Fibroblast of the aortic adventitia (primary cell): ENCODE measurements around the gene FBRSL1. TPM values are rescaled to one million over a fixed set of nuclear protein-coding genes. Genes with fewer than 3 reads are reported as not detected.

ENCODE experiments used
- DNase-seq: peaks from one replicate; pipeline ENCODE4 v3.0.0-alpha.2; 2010; ENCODE audit warnings: low read depth
- H3K4me3 ChIP-seq: 2 replicates; pipeline ENCODE4 v1.5.1; 2011; ENCODE audit warnings: low read depth, mild to moderate bottlenecking, control low read depth, low read length, moderate library complexity
- total RNA-seq: library from RNA; depleted of rRNA; stranded (reverse); fragments of >200 nt; gene quantifications from 2 replicates; pipeline ENCODE4 v1.2.3, GENCODE V29; 2012; ENCODE audit warnings: low replicate concordance
- TF ChIP-seq, protein P1 (sequence below): IDR thresholded peaks from 2 replicates; pipeline ENCODE4 v1.5.1; 2011; ENCODE audit warnings: mild to moderate bottlenecking, low read length, control low read depth, inconsistent platforms; ENCODE audit not compliant: insufficient read depth

Gene FBRSL1
- total RNA-seq, 1 donor: 5.2 TPM

DNA sequence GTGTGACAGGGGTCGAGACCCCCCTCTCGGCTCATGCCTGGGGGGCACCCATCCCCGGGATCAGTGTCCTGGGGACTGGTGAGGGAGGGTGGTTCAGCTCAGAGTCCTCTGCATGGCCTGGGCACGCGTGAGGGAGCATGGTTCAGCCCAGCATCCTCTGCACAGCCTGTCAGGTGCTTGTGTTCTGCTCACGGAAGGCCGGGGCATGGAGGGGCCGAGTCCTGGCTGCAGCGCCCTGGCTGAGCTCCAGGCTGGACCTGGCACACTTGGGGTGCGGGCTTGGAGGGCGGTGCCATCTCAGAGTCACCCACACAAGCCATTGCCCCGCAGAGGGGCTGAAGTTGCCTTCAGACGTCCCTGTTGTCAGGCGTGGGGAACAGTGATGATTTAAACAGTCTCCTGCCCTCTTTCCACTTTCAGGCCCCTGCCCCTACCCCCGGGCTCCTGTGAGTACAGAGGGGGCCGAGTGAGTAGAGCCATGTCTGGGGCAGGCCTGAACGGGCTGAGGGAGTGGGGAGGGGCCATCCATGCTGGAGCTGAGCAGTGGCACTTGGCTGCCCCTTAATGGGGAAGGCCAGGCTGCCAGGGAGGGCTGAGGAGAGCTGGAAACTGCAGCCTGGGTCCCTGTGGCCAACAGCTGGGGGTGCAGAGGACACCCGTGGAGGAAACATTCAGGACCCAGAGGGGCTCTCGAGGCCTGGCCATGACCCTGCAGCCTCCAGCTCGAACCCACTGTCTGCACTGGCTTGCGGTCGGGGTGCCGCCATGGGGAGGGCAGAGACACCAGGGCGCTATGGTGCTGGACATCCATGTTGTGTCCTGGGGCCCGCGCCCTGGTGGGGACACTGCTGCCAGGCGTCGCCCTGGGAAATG lies 22.5 kb downstream of the FBRSL1 start:
- DNase-seq: no peak
- no peak overlapping the region for H3K4me3 ChIP-seq
- TF ChIP-seq, protein P1, sequence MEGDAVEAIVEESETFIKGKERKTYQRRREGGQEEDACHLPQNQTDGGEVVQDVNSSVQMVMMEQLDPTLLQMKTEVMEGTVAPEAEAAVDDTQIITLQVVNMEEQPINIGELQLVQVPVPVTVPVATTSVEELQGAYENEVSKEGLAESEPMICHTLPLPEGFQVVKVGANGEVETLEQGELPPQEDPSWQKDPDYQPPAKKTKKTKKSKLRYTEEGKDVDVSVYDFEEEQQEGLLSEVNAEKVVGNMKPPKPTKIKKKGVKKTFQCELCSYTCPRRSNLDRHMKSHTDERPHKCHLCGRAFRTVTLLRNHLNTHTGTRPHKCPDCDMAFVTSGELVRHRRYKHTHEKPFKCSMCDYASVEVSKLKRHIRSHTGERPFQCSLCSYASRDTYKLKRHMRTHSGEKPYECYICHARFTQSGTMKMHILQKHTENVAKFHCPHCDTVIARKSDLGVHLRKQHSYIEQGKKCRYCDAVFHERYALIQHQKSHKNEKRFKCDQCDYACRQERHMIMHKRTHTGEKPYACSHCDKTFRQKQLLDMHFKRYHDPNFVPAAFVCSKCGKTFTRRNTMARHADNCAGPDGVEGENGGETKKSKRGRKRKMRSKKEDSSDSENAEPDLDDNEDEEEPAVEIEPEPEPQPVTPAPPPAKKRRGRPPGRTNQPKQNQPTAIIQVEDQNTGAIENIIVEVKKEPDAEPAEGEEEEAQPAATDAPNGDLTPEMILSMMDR: no peak

DNA sequence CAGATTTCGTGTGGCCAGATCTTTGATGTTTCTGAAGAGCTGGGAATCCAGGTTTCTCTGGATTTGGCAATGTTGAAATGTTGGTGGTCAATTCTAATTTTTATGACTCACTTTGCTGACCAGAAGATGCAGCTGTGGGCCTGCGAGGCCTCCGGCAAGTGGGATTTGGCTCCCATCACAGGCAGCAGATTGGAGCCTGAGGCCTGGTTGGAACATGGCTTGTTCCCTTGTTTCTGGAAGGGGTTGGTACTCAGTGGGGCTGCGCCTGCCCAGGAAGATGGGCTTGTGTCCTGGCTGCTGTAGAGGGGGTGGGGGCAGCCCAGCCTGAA lies 23.1 kb downstream of the FBRSL1 start:
- peak; percentile 74 for DNase-seq
- TF ChIP-seq, protein P1: no peak

DNA sequence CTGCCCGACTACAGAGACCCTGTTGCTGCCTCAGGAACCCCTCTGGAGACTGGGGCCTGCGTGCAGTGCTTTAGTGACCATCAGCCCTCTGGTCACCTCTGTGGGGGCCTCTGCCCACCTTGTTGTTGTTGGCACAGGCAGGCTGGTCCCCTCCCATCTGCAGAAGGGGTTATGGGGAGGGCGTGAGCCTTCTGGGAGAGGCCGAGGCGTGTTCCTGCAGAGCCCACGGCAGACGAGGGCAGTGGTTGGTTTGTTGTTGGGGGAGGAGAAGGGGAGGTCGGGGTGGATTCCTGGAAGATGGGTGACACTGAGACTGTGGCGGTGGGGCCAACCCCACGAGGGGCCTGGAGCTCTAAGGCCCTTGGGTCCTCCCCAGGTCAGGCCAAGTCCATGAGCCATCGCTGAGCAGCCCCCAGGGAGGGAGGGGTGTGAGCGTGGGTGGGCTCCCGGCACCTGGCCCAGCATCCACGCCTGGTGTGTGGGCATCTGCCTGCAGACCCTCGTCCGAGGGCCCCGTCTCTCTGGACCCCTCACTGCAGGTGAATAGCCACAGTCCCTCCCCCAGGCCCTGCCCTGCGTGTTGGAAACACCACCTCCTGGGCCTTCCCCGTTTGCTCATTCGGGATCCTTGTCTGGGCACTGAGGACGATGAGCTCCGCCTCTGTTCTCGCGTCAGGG lies 23.6 kb downstream of the FBRSL1 start:
- TF ChIP-seq, protein P1: no peak
- H3K4me3 ChIP-seq: no peak overlapping the region

More for the DNA sequence above, 23.1 kb downstream of the FBRSL1 start:
- H3K4me3 ChIP-seq: no peak overlapping the region

DNA sequence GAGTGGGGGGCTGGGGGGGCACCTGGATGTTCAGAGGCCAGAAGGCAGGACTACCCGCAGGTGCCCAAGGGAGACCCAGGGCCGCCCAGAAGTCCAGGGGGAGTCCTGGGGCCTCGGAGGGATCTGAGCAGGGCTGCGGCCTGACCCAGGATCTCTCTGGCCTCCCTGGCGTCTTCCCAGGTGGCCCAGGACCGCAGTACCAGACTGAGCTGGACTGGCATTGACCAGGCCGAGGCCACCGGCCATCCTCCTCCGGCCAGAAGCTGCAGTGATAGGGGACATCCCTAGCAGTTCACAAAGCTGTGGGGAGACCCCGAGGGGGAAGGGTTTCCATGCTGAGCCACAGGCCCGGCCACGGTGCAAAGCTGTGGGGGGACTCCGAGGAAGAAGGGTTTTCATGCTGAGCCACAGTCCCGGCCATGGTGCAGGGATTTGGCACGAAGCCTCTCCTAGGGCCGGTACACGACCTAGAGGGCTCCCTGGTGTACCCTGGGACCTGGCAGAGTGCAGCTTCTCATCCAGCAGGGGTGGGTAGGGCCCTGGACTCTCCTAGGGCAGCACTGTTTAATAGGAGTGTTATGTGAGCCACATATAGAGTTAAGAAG lies 24.4 kb downstream of the FBRSL1 start:
- no peak for DNase-seq

More for the DNA sequence above, 23.6 kb downstream of the FBRSL1 start:
- no peak for DNase-seq

DNA sequence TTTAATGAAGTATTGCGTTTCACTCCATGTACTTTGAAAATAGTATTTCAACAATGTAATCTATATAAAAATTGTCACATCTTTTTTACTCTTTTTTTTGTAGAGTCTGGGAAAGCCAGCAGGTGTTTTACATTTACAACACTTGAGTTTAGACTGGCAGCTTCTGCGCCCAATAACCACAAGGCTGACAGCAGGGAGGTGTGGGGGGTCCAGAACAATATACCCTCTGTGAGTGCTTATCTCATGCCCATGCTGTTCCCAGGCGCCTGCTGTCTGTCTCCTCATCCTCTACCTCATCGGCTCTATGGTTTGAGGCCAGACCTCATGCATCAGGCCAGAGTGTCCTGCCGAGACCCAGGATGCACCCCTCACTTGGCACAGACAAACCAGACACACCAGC lies 24.9 kb downstream of the FBRSL1 start:
- DNase-seq: no peak
- H3K4me3 ChIP-seq: no peak overlapping the region
- TF ChIP-seq, protein P1: no peak

More for the DNA sequence above, 24.4 kb downstream of the FBRSL1 start:
- no peak overlapping the region for H3K4me3 ChIP-seq
- TF ChIP-seq, protein P1: no peak

DNA sequence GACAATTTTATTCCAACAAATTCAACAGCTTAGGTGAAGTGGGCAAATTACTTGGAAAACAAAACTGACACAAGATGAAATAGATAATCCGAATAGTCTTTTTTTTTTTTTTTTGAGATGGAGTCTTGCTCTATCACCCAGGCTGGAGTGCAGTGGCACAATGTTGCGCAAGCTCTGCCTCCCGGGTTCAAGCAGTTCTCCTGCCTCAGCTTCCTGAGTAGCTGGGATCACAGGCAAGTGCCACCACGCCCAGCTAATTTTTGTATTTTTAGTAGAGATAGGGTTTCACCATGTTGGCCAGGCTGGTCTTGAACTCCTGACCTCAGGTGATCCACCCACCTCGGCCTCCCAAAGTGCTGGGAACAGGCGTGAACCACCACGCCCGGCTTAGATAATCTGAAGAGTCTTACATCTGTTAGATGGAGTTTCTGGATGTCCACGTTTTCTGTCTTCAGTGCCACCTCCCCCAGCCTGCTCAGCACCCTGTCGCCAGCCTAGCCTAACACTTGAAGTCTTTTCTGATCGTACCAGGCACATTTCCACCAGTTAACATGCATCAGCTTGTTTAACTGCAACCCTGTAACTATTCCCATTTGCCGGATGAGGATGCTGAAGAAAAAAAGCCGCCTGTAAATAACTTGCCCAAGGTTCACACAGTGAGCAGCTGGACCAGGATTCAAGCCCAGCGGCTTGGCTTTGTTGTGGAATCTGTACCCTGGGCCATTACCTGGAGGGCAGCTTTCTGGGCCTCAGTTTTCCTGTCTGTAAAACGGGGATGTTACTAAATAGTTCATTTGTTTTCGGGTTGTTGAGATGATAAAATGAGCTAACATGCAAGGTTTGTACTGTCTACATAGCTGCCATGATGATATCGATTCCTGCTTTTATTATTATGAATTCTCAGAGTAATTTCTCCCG lies 26.4 kb downstream of the FBRSL1 start:
- TF ChIP-seq, protein P1: no peak
- DNase-seq: no peak
- H3K4me3 ChIP-seq: no peak overlapping the region
